HG03139 (cell line): ENCODE measurements around the gene FOXK1.
A peak's percentile ranks its signal among the peaks of the same experiment; 100 is the strongest.

Experiments
- ATAC-seq: cut with Tn5 transposase; IDR thresholded peaks from one replicate; pipeline ENCODE4 v1.9.1; 2021; ENCODE audit not compliant: unreplicated experiment

Gene FOXK1

DNA sequence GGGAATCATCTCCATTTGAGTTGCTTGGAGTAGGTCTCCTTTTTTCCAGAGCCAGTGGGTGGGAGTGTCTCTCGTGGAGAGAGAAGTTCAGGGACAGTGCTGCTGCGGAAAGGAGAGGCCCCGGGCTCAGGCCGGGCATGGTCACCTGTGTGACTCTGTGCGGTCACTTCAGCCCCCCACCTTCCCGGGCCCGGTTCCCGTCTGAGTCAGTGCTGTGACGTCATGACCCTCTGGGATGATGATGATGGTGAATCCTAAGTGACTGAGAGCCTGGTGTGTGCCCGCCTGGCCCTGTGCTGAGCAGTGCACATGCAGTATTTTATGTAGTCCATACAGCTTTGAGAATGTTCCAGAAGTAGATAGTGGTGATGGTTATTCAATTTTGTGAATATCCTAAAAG lies 60.8 kb downstream of the FOXK1 start:
- ATAC-seq = no peak

DNA sequence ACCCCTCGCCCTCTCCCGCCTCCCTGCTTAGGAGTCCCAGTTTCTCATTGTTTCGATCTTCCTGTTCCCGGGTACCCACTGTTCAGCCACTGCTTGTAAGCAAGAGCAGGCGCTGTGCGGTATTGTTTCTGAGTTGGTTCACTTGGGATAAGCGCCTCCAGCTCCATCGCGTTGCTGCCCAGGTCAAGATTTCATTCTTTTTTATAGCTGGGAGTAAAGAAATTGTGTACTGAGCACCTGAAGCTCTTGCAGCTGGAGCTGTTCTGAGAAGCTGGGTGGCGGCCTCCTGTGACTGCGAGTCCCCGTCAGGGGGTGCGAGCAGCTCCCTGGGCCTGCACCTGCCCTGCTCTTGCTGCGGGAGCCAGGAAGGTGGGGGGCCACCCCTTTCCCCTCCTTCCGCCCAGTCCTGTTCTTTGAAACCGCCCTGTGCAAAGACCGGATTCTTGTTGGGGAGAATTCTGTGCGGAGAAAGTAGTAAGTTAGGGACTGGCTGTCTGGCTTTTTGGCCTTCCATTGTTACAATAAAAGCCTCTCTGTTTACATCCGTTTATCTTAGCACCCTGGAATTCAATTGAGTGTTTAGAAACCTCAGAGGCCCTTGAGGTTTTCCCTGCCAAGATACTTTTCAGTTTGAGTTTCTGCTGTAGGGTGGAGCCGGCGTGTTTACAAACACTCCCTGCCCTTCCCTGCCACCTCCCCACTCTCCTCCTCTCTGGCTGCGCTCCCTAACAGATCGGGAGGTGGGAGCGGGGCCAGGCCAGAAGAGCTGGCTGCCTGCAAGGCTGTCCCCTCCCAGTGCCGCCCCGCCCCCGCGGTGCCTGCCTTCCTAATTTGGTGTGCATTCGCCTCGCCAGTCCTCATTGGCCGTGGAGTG lies 62.5 kb downstream of the FOXK1 start:
- peak; percentile 67 for ATAC-seq

DNA sequence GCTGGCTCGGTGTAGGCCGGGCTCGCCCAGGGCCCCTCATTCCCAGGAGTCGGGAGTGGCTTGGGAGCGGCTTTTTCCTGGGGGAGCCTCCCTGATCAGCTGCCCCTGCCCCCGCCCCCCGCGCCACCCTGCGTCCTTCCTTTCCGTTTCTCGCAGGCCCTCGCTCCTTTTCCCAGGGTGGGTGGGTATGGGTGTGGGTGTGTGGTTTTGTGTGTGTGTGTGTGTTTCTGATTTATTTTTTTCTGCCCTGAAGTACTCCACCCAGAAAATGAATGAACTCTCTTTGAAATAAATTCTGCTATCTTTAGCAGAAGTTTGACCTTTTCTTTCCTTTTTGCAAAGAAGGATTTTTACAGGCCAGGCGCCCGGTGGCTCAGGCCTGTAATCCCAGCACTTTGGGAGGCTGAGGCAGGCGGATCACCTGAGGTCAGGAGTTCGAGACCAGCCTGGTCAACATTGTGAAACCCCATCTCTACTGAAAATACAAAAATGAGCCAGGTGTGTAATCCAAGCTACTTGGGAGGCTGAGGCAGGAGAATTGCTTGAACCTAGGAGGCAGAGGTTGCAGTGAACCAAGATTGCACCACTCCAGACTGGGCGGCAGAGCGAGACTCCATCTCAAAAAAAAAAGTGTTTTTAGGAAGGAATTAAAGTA lies 63.3 kb downstream of the FOXK1 start:
- peak; percentile 20 for ATAC-seq

DNA sequence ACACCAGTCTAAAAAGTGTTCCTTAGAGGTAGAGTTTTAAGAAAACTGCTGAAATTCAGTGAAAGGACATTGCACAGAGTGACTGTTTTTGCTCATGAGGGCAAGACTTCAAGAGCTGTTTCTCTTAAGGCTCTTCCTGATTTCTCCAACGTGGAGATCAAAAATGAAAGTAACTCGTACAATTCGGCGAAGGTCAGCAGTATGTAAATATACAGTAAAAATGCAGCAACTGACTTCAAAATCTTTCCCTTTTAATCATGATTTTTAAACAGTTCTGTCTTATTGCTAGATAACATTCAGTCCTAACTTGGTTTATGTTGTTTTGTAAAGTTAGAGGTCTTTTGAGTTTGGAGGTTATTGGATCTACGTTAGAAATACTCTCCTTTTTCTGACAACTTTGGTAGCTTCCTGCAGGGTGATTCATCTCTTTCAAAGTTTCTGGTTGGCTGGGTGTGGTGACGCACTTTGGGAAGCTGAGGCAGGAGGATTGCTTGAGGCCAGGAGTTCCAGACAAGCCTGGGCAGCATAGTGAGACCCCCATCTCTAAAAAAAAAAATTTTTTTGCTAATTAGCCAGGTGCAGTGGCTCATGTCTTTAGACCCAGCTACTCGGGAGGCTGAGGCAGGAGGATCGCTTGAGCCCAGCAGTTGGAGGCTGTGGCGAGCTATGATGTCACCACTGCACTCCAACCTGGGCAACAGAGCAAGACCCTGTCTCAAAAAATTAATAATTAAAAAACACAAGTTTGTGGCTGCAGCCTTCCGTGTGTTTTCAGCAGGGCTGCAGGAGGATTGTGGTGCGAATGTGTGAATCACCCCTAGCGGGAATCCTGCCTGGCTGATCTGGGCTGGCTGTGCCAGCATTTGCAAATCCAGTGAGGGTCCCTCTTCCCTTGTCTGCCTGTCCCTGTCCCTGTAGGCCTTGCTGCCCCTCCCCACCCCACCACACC lies 64.2 kb downstream of the FOXK1 start:
- no peak for ATAC-seq

DNA sequence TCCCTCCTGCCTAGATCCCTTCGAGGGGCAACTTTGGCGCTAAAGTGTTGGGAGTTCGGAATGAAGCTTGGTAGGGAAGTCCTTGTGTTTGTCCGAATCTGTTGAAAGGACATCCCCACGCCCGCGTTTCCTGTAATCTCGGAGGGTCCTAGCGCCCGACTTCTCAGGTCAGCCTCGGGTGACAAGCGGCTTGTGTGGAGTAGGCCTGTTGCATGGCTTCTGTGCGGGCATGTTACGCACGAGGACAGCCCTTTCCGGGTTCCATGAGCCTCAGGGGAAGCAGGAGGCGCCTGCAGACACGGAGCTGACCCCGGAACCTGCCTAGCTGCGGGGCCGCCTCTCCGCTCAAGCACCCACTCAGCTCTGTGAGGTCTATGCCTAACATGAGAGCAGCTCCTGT lies 64.9 kb downstream of the FOXK1 start:
- ATAC-seq = no peak

DNA sequence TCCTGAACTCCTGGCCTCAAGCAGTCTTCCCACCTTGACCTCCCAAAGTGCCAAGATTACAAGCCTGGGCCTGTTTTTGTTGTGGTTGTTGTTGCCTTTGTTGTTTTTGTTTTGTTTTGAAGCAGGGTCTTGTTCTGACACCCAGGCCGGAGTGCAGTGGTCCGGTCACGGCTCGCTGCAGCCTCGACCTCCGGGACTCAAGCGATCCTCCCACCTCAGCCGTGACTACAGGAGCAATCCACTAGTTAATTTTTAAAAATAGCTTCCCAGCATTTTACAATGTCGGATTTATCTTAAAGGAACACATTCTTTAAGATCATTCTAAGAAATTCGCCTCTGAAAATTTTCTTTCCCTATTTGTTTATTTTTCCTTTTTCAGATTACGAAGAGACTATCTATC lies 65.7 kb downstream of the FOXK1 start:
- ATAC-seq = no peak

DNA sequence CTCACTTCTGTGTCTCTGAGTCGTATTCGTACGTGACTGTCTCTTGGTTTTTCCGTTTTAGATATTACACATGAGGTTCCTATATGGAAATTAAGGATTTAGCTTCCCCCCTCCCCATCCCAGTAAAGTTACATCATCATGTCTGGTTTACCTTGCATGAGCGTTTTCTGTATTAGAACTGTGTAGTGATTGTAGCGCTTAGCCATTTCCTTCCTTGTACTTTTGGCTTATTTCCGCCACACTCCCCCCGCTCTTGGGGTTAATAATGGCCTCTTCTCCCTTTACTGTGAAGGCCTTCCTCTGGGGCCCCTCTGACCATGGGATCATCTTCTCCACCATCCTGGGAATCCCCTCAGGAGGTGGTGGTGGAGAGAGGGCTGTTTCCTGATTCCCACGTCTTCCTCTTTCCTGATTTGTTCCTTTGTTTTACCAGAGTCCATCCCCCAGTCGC lies 66.2 kb downstream of the FOXK1 start:
- ATAC-seq = no peak

DNA sequence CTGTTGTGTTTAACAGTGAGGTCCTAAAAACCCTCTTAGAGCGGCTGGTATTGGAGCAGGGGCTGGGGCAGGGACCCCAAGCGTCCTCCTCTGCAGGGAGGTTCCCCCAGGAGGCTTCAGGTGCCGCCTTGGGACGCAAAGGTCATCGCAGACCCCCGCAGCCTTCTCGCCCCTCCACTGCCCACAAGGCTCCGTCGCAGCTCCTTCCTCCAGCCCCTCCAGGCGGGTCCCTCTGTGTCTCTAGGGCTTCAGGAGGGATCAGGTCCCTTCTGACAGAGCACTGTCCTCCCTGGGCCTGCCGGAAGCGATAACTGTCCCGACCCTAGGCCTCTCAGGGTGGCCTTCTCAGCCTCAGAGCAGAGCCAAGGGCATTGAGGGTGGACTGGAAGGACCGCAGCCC lies 67.3 kb downstream of the FOXK1 start:
- no peak for ATAC-seq

DNA sequence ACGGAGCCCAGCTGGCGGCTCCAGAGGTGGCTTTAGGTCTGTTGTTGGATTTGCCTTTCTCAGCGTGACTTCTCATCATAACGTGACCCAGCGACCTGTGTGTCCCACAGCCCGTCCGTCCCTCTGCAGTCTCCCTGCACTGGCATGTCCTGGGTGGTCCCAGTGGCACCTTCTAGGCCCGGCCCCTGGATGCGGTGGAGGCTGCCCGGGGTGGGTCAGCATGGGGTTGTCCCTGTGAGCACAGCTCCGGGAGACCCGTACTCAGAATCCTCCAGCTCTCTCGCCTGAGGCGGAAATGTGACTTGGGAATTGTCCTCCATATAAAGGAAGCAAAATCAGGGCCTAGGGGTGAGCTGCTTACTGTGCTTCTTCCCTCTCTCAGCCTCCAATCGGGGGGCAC lies 67.7 kb downstream of the FOXK1 start:
- ATAC-seq = no peak

DNA sequence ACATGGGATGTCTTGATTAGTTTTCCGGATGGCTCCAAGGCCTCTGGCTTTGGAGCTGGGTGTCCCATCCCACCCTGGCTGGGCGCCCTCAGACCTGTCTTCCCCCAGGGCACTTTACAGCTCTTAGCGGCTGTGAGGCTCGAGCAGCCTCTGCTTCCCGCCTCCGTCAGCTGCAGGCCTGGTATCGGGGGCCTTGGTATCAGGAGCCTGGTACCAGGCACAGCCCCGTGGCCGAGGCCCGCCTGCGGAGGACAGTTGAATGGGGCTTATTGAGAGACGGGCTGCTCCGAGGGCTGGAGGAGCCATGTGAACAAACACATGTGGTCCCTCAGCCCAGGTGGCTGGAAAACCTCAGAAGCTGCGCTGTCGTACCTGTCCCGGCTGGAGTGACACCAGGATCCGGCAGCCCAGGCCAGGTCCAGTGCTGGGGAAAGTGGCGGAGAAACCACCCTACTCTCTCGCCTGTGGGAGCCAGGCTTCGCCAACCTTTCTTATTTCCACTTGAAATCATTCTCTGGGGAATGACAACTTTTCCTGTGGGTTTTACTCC lies 69.4 kb downstream of the FOXK1 start:
- ATAC-seq = no peak

DNA sequence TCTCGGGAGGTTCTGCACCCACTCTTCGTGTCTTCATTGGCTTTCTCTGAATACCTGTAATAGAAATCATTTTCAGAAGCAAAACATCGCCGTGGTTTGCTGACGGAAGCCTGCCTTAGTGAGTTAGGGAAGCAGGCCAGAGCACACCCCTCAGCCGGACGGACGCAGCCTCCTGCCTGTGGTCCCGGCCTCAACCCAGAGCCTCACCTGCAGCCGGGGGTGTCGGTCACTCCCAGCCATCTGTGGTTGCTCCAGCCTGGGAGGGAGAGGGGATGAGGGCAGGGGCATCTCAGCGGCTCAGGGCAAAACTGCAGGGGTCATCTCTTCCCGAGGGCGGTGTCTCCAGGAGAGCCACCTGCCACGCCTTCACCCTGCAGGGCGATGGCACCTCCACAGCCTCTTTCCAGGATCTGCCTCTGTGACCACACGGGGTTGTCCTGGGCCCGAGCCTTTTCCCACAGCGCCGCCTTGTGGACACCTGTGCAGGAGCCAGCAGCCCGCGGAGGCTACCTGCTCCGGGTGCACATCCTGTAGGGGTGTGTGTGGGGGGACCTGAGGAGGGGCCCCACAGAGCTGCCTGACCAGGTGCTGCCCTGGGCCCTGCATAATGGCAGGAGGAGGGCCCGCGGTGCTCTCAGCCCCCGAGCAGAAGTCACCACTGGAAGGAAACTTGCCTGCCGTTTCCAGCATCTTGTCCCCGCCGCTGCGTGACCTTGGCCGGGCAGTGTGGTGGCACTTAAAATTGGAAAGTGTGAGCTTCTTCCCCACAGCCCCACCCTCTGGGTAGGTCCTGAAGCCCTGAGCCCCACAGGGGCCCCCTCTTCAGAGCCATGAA lies 71.7 kb downstream of the FOXK1 start:
- peak; percentile 83 for ATAC-seq

DNA sequence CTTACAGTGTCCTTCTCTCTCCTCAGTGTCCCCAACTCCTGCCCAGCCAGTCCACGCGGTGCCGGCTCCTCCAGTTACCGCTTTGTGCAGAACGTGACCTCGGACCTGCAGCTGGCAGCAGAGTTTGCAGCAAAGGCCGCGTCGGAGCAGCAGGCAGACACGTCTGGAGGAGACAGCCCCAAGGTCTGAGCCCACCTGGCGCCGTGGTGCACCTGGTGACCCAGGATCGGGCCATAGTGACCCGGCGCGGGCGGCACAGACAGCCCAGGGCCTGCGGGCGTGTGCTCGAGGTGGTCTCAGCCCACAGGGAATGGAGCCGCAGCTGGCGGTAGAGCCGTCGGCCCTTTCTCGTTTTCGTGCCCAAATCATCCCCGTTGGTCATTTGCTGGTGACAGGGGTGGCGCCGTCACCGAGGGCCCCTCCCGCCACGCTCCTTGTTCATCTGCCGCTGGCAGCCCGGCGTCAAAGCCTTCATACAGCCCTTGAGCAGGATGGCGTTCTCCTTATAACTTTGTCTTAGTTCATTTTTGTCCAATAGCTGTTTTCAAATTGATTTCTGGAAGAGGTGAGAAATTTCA lies 72.4 kb downstream of the FOXK1 start:
- no peak for ATAC-seq

DNA sequence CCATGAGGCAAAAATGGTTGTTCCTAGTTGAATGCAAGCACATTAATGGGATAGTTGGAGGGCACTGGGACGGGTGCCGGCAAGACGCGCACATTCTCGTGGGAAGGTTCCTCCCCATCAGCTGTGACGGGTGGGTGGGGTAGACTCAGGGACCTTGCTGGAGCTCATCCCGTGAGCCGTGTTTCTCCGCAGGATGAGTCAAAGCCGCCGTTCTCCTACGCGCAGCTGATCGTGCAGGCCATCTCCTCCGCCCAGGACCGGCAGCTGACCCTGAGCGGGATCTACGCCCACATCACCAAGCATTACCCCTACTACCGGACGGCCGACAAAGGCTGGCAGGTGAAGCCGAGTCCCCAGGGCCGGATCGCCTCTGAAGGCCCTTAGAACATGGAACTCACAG lies 73.0 kb downstream of the FOXK1 start:
- no peak for ATAC-seq

DNA sequence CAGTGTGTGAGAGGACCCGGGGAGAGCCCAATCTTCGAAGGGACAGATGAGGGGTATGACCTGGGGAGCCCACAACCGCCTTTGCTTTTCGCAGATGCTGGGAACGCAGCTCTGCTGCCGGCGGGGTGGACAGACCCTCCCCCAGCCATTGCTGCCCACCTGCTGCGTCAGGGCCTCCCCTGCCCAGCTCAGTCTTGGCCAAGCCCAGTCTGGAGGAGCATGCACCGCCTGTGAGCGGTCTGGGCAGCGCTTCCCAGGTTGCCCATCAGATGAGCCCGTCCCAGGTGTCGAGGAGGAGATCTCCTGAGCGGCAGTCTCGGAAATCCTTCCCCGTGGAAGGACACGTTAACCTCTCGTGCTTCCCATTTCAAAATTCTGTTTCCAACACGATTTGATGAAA lies 76.0 kb downstream of the FOXK1 start:
- ATAC-seq = no peak

DNA sequence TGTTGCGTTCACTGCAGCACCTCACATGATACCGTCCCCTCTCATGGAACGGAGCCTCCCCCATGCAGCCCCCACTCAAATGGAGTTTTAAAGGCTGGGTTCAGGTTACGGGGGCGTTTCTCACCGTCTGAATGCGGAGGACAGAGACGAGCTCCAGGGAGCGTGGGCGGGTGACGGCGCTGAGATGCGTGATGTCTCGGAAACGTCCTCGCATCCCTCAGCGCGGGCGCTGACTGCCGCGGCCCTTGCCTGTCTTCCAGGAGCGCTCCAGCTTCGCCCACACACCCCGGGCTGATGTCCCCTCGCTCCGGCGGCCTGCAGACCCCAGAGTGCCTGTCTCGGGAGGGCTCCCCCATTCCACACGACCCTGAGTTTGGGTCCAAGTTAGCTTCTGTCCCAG lies 76.7 kb downstream of the FOXK1 start:
- ATAC-seq = no peak

DNA sequence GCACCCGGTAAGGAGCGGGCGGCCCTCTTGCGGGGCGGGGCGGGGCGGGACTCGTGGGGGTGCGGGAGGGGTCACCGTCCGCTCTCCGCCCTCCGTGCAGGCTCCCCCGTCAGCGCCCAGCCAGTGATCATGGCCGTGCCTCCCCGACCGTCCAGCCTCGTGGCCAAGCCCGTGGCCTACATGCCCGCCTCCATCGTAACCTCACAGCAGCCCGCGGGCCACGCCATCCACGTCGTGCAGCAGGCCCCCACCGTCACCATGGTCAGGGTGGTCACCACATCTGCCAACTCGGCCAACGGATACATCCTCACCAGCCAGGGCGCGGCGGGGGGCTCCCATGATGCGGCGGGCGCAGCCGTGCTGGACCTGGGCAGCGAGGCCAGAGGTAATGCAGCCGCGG lies 77.1 kb downstream of the FOXK1 start:
- ATAC-seq = no peak

DNA sequence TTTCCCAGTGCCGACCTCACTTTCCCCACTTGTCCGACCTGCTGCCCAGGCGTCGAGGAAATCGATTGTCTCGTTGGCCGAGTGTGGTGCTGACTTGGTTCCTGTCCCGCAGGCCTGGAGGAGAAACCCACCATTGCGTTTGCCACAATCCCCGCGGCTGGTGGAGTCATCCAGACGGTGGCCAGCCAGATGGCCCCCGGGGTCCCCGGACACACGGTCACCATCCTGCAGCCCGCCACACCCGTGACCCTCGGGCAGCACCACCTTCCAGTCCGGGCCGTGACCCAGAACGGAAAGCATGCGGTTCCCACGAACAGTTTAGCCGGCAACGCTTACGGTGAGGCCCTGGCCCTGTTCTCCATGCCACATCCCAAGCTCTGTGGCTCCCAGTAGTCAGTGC lies 78.9 kb downstream of the FOXK1 start:
- no peak for ATAC-seq

DNA sequence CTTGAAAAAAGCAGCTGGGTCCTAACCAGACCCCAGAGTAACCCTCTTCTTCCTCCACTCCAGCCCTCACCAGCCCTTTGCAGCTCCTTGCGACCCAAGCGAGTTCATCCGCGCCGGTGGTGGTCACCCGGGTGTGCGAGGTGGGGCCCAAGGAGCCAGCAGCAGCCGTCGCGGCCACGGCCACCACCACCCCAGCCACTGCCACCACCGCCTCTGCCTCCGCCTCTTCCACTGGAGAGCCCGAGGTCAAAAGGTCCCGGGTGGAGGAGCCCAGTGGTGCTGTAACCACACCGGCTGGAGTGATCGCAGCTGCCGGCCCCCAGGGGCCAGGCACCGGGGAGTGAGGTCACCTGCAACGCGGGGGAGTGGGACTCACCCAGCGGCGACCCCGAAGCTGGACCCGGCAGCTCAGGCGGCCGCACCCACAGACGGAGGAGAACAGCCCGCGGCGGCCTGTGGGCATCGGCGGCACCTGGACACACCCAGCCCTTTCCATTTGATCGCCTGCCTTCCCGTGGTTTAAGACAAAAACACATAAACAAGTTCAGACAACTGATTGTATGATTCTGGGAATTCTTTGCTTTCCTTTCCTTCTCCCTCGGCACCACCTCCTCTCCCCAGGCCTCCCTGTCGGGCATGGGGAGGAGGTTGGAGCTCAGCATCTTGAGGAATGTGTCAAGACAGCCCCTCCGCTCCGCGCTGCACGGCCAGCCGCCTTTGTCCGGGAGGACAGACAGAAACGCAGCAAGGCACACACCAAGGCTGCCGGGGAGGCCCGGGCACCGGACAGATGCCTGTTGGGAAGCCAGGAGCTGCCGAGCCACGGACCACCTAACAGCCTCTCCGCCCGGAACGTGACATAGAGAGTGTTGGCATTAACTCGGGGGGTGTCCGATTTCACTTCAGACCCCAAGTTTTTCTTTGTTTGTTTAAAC lies 80.3 kb downstream of the FOXK1 start:
- no peak for ATAC-seq
